Type B pancreatic cell (in vitro differentiated cells): Measurements from ENCODE around the gene AOPEP. TPM values are rescaled to one million over a fixed set of nuclear protein-coding genes. Genes with fewer than 3 reads are reported as not detected.
A peak's percentile ranks its signal among the peaks of the same experiment; 100 is the strongest.

Experiments
- DNase-seq: peaks from one replicate; pipeline ENCODE4 v3.0.0; 2021; ENCODE audit warnings: mixed read lengths; ENCODE audit not compliant: unreplicated experiment; ENCODE audit errors: extremely low spot score
- H3K27ac Mint-ChIP-seq: 2 replicates; pipeline ENCODE4 v1.8.0; 2021; ENCODE audit warnings: mild to moderate bottlenecking, mixed read lengths
- H3K27me3 Mint-ChIP-seq: 2 replicates; pipeline ENCODE4 v1.8.0; 2021; ENCODE audit warnings: mixed read lengths
- H3K36me3 Mint-ChIP-seq: 2 replicates; pipeline ENCODE4 v1.8.0; 2021; ENCODE audit warnings: mixed read lengths
- H3K4me1 Mint-ChIP-seq: one replicate; pipeline ENCODE4 v1.8.0; 2021; ENCODE audit warnings: mixed read lengths; ENCODE audit not compliant: unreplicated experiment
- H3K4me3 Mint-ChIP-seq: 2 replicates; pipeline ENCODE4 v1.8.0; 2021; ENCODE audit warnings: mild to moderate bottlenecking, mixed read lengths
- H3K9me3 Mint-ChIP-seq: 2 replicates; pipeline ENCODE4 v1.8.0; 2021; ENCODE audit warnings: mixed read lengths
- total RNA-seq: library from RNA; stranded (reverse); gene quantifications from 2 replicates; pipeline ENCODE4 v1.2.1, GENCODE V29; 2021; ENCODE audit warnings: low replicate concordance
- TF ChIP-seq, protein P1 (sequence below): fragments of 200-600 bp; sonication (generic); conservative IDR thresholded peaks from 2 replicates; pipeline ENCODE4 v1.5.0; 2021; ENCODE audit warnings: antibody characterized with exemption, mild to moderate bottlenecking

The AOPEP gene
- total RNA-seq, 1 donor from 2014 or later: 89.3 TPM

DNA sequence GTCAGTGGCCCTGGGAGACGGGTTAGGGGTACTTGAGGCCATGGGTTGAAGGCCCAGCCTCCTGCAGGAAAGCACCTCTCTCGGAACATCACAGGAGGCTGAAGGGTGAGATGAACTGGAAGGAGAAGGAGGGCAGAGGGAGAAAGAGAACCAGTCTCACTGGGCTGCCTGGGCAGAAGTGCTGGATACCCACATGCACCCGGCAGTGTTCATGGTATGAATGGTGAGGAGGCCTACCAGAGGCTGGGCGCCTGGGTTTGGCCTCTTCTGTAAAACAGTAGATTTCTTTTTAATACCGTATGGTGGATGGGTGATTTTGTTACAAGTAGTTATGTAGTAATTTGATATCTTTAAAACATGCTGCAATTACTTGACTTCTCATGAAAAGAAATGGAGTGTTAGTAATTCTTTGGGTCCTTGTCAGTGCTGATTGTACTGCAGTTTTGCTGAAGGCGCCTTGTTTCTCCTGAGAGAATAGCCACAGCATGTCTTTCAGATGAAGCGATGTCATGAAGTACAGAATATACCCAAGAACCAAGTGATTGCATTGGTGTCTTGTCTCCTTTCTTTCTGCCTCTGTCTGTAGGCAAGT lies 332.4 kb downstream of the AOPEP start:
- H3K27ac Mint-ChIP-seq: peak overlapping the region; percentile 73
- TF ChIP-seq, protein P1, sequence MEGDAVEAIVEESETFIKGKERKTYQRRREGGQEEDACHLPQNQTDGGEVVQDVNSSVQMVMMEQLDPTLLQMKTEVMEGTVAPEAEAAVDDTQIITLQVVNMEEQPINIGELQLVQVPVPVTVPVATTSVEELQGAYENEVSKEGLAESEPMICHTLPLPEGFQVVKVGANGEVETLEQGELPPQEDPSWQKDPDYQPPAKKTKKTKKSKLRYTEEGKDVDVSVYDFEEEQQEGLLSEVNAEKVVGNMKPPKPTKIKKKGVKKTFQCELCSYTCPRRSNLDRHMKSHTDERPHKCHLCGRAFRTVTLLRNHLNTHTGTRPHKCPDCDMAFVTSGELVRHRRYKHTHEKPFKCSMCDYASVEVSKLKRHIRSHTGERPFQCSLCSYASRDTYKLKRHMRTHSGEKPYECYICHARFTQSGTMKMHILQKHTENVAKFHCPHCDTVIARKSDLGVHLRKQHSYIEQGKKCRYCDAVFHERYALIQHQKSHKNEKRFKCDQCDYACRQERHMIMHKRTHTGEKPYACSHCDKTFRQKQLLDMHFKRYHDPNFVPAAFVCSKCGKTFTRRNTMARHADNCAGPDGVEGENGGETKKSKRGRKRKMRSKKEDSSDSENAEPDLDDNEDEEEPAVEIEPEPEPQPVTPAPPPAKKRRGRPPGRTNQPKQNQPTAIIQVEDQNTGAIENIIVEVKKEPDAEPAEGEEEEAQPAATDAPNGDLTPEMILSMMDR: no peak
- peaks cover 69% of the 10 kb centered on the region for H3K4me1 Mint-ChIP-seq
- H3K9me3 Mint-ChIP-seq: no peaks in the 10 kb centered on the region
- peak overlapping the region; percentile 50 for H3K4me3 Mint-ChIP-seq
- H3K36me3 Mint-ChIP-seq: peaks cover 22% of the 10 kb centered on the region
- no peaks in the 10 kb centered on the region for H3K27me3 Mint-ChIP-seq
- DNase-seq: no peak

DNA sequence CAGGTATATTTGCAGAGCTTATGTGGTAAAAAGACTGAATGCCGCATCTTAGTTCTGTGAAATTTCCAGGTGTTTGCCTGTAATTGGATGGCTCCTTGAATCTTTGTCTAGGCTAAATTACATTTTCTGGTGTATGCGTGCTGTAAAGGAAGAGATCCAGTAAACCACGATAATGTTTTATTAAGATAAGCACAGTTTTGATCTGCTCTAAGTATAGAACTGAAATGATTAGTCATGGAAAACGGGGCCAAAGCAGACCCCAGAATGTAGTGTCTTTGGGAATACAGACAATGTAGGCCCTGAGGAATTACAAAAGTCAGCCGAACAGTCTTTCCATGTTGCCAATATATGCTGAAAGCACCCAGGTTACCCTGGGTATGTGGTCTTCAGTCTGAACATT lies 333.7 kb downstream of the AOPEP start:
- Mint-ChIP-seq H3K4me1 (peaks cover 62% of the 10 kb centered on the region), H3K9me3 (no peaks in the 10 kb centered on the region)

DNA sequence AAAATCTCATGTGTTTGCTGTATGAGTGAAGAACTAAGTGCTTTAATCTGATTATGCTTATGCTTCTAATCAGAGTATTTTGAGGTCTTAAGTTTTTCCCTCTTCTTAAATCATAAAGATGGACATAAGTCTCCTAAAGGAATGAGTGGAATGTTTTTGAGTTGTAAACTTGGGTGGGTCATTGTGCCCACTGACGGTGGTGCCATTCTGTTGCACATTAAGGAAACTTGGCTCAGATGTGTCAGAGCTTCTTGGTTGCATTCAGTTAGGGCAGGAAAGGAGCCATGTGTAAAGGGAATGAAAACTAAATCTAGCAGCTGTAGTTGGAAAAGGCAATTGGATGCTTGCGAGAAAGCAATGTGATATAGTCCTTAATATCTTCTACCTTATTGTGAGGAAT lies 334.4 kb downstream of the AOPEP start:
- Mint-ChIP-seq H3K9me3 (no peaks in the 10 kb centered on the region), H3K36me3 (peaks cover 33% of the 10 kb centered on the region), H3K27ac (peak overlapping the region; percentile 17), H3K4me3 (no peak overlapping the region), H3K4me1 (peaks cover 55% of the 10 kb centered on the region), H3K27me3 (no peaks in the 10 kb centered on the region)
- TF ChIP-seq, protein P1: no peak
- DNase-seq: no peak

More for the DNA sequence above, 333.7 kb downstream of the AOPEP start:
- Mint-ChIP-seq H3K36me3 (peaks cover 31% of the 10 kb centered on the region), H3K4me3 (no peak overlapping the region), H3K27me3 (no peaks in the 10 kb centered on the region), H3K27ac (no peak overlapping the region)
- no peak for DNase-seq
- TF ChIP-seq, protein P1: no peak

DNA sequence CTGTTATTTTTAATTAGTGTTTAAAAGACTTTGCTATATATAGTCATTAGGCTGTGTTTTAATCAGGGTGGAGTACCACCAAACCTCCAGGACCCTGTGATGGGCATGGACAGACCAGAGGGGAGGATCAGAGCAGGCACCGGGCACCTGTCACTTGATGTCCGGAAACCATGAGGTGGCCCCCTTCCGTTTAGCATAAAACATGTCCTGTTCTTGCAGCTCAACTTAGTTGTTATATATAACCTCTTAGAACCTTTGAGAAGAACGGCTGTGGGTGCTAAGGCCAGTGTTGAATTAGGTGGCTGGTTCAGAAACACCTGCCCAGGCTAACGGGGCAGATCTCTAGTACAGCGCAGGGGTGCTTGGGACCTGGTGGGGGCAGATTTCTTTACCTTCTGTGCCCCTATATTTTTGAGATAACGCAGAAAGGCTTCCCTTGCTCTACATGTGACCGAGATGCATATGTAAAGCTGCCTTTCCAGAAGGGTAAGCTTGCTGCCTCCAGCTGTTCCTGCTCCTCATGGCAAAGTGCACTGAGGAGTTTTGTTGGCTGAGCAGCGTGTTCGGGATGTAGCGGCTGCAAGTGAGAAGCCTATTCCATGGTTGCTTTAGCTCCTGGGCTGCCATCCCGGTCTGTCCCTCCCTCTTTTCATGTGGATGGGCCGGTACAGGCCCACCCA lies 335.6 kb downstream of the AOPEP start:
- Mint-ChIP-seq H3K9me3 (no peaks in the 10 kb centered on the region), H3K36me3 (peaks cover 38% of the 10 kb centered on the region), H3K27me3 (no peaks in the 10 kb centered on the region), H3K27ac (no peak overlapping the region), H3K4me1 (peaks cover 48% of the 10 kb centered on the region), H3K4me3 (no peak overlapping the region)
- TF ChIP-seq, protein P1: no peak
- DNase-seq: no peak

DNA sequence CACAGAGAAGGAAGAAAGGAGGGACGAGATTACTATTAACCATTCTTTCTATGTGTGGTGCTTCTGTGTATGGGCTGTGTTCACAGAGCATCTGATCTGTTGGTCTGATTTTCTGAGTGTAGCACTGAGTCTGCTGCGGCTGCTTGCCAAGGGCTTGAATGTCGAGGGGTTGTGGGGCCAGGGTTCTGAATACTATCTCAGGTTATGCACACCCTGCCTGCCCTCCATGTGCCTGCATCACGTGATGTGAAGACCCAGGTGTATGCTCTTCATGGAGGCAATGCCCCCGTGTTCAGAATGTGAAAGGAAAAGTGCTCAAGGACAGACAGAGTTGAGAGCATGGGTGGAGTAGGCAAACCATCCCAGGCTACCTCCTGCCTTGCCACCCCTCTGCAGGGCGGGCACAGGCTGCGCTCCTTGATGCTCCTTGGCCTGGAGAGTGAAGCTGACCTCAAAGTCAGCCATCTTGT lies 336.1 kb downstream of the AOPEP start:
- H3K9me3 Mint-ChIP-seq: no peaks in the 10 kb centered on the region
- TF ChIP-seq, protein P1: no peak
- H3K4me1 Mint-ChIP-seq: peaks cover 42% of the 10 kb centered on the region
- no peaks in the 10 kb centered on the region for H3K27me3 Mint-ChIP-seq
- DNase-seq: no peak
- no peak overlapping the region for H3K4me3 Mint-ChIP-seq
- peak overlapping the region; percentile 57 for H3K27ac Mint-ChIP-seq
- peaks cover 40% of the 10 kb centered on the region for H3K36me3 Mint-ChIP-seq
